Keratinocyte (primary cell): Measurements from ENCODE around the gene SUGT1.
"Not testable (repeated sequence)": the region's sequence is repeated elsewhere in the genome, so short reads cannot be mapped to it uniquely, and the experiment has no call there.

Experiments used
- CTCF ChIP-seq, 3 experiments: IDR thresholded peaks in 1 of 3; conservative IDR thresholded peaks in 1 of 3; optimal IDR thresholded peaks in 1 of 3; 2 replicates in 2 of 3; 3 replicates in 1 of 3; pipeline versions ENCODE3 to v1.5.1; 2011; ENCODE audit warnings: low read length in 3 of 3, mild to moderate bottlenecking in 3 of 3, moderate library complexity in 2 of 3, control low read depth in 1 of 3, inconsistent platforms in 1 of 3; ENCODE audit not compliant: insufficient read depth in 2 of 3; ENCODE audit errors: extremely low read depth in 1 of 3
- EZH2 ChIP-seq: IDR thresholded peaks from one replicate; pipeline ENCODE4 v1.6.1; 2012; ENCODE audit warnings: inconsistent platforms, mild to moderate bottlenecking, low read length, moderate library complexity

GRCh38 chr13:52608184-52608583 is 44.5 kb upstream of the SUGT1 start:
- TF ChIP-seq CTCF (optimal IDR thresholded peaks at IDR 0.05 in 1 of 3, IDR thresholded peaks at IDR 0.05 in 1 of 3, conservative IDR thresholded peaks at IDR 0.05 in 1 of 3; ENCODE audit: extremely low read depth in 1 of 3, insufficient read depth in 2 of 3, low read length in 3 of 3); EZH2: not testable (repeated sequence)
